Measurements from ENCODE around the gene KRT32. TPM values are rescaled to one million over a fixed set of nuclear protein-coding genes. Genes with fewer than 3 reads are reported as not detected.

KRT32 gene
- total and polyA plus RNA-seq, 4 donors, result not detected

GRCh38 chr17:41486316-41486715, 19.1 kb upstream of the KRT32 start:
- WGBS, 2 donors, result 88 to 92% methylated on average over 13 of the region's 13 CpGs
- Histone ChIP-seq H3K36me3 (ENCODE audit: control insufficient read depth in 1 of 2, insufficient read depth in 2 of 2, low read length in 1 of 2) (no peaks in the 10 kb centered on the region), H3K27ac (ENCODE audit: low read depth in 1 of 2, low read length in 2 of 2) (no peak overlapping the region), H3K27me3 (ENCODE audit: control insufficient read depth in 1 of 2, insufficient read depth in 2 of 2, low read length in 1 of 2) (no peaks in the 10 kb centered on the region), H3K4me3 (ENCODE audit: low read length in 2 of 2) (no peak overlapping the region), H3K9me3 (ENCODE audit: control insufficient read depth, low read length) (no peaks in the 10 kb centered on the region), H3K4me1 (ENCODE audit: control insufficient read depth in 1 of 2, insufficient read depth in 2 of 2, low read length in 2 of 2) (no peaks in the 10 kb centered on the region)
- intact Hi-C loops (cut with DNase I), result no loop called here
- peak in 1 of 2 donors; percentile 59 for DNase-seq
- ATAC-seq (ENCODE audit: low FRiP score), result no peak

DNA sequence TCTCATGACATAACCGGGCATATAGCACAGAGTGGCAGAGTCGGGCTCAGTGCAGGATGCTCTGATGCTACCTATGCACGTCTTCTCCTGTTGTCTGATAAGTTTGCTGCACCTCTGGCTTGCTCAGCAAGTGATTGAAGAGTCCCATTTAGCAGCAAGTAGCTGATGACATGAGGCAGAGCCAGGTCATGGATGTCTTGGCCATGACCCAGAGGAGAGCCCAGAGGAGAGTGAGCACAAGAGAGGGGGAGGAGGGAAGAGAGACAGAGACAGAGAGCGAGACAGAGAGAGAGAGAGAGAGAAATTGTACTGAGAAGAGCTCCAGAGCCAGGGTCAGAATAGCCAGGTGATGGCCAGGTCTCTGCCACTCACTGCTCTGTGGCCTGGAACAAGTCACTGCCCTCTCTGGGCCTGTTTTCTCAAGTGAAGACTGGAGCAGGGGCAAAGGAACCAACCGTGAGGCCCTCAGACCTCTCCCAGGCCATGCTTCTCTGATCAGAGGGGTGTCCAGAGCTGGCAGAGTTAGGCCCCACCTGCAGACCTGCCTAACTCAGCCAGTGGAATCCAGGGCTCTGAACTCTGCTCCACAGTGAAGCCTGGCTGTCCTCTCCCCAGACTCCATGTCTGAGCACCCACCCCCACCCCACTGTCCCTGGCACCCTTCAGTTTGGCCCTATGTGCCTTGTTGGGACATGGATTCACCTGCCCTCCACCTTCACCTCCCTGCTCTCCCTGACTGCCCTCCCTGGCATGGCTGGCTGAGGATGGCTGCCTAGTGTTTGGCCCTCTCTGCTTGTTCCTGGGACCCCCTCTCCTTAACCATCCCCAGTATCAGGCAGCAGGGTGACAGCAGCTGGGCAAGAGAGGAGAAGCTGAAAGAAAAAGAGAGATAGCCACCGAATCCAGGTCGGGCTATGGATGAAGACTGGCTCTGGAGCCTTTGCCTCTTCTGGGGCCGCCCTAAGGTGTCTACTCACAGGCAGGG, 18.0 kb upstream of the KRT32 start:
- WGBS, 2 donors, result 87 to 90% methylated on average over 8 of the region's 8 CpGs
- Histone ChIP-seq H3K4me1 (ENCODE audit: control insufficient read depth in 1 of 2, insufficient read depth in 2 of 2, low read length in 2 of 2) (no peaks in the 10 kb centered on the region), H3K27ac (ENCODE audit: low read depth in 1 of 2, low read length in 2 of 2) (no peak overlapping the region), H3K4me3 (ENCODE audit: low read length in 2 of 2) (no peak overlapping the region), H3K9me3 (ENCODE audit: control insufficient read depth, low read length) (no peaks in the 10 kb centered on the region), H3K27me3 (ENCODE audit: control insufficient read depth in 1 of 2, insufficient read depth in 2 of 2, low read length in 1 of 2) (no peaks in the 10 kb centered on the region), H3K36me3 (ENCODE audit: control insufficient read depth in 1 of 2, insufficient read depth in 2 of 2, low read length in 1 of 2) (no peaks in the 10 kb centered on the region)
- DNase-seq (peak in 1 of 2 donors; percentile 28), ATAC-seq (ENCODE audit: low FRiP score) (no peak)
- intact Hi-C loops (cut with DNase I), result no loop called here

DNA sequence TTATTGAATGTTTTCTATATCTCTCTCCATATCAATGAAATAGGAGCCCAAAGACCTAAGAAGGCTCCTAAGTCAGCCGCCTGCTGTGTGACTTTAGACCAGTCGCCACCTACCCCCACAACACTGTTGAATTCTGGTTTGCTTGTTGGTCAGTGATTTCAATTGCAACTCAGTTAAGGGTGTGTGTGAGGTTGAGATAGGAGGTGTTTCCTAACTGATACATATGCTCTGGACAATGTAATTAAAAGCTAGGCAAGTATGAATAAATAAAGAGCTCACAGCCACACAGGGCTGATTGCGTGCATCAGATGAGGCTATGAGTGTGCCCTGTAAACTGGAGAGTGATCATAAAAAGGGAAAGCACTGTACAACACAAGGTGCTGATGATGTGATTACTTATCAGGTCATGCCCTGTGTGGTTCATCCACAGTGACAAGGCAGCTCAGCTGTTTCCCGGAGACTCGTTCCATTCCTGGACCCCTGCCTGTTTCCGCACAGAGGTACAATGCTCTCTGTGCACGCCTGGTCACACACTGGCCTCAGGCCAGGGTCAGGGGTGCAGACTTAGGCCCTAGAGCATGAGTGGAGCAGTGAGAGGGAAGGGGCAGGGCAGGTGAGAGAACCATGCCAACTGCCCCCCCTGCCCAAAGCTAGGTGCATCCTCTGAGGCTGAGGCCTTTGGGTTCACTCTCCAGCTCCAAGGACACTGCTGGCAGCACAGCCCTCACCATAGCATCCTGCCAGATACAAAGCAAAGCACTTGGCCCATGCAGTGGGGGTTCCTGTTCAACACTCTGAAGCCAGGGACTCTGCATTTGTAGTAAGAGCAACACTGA, 17.0 kb upstream of the KRT32 start:
- ATAC-seq (ENCODE audit: low FRiP score), result no peak
- intact Hi-C loops (cut with DNase I), result no loop called here
- WGBS, 2 donors, result 76 to 78% methylated on average over 7 of the region's 7 CpGs
- Histone ChIP-seq H3K27me3 (ENCODE audit: control insufficient read depth in 1 of 2, insufficient read depth in 2 of 2, low read length in 1 of 2) (no peaks in the 10 kb centered on the region), H3K36me3 (ENCODE audit: control insufficient read depth in 1 of 2, insufficient read depth in 2 of 2, low read length in 1 of 2) (no peaks in the 10 kb centered on the region), H3K4me1 (ENCODE audit: control insufficient read depth in 1 of 2, insufficient read depth in 2 of 2, low read length in 2 of 2) (no peaks in the 10 kb centered on the region), H3K9me3 (ENCODE audit: control insufficient read depth, low read length) (no peaks in the 10 kb centered on the region), H3K27ac (ENCODE audit: low read depth in 1 of 2, low read length in 2 of 2) (no peak overlapping the region), H3K4me3 (ENCODE audit: low read length in 2 of 2) (no peak overlapping the region)
- DNase-seq, result peak in 1 of 2 donors; percentile 47

DNA sequence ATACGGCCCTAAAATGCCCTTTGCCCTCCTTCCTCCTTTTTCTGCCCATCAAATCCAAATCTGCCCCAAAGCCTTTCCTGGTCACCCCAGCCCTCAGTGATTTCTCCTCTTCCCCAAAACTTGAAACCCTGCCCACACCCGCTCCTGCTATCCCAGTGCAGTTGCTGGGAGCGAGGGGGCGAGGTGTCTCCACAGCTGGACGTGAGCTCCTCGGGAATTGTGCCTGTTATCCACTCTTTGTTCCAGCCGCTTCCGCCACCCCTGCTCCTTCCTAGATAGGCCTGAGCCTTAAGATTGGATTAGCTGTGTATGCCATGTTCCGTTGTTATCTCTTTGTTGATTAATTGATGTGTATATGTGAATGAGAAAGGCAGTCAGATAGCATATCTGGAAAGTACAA, 16.3 kb upstream of the KRT32 start:
- ATAC-seq (ENCODE audit: low FRiP score), result no peak

GRCh38 chr17:41481036-41481435, 13.8 kb upstream of the KRT32 start, which contains the start of gene KRT35:
KRT35 (minus strand) TSS chr17:41481151; CDS start chr17:41481097, 54 bp downstream.
- no peaks in the 10 kb centered on the region for H3K27me3 ChIP-seq (ENCODE audit: control insufficient read depth in 1 of 2, insufficient read depth in 2 of 2, low read length in 1 of 2)
- no peaks in the 10 kb centered on the region for H3K9me3 ChIP-seq (ENCODE audit: control insufficient read depth, low read length)
- no peaks in the 10 kb centered on the region for H3K36me3 ChIP-seq (ENCODE audit: control insufficient read depth in 1 of 2, insufficient read depth in 2 of 2, low read length in 1 of 2)
- no peaks in the 10 kb centered on the region for H3K4me1 ChIP-seq (ENCODE audit: control insufficient read depth in 1 of 2, insufficient read depth in 2 of 2, low read length in 2 of 2)
- DNase-seq, result no peak
- WGBS, 2 donors, result 92 to 93% methylated on average over 2 of the region's 2 CpGs
- no peak within 1 kb of the TSS for H3K27ac ChIP-seq (ENCODE audit: low read depth in 1 of 2, low read length in 2 of 2)
- ATAC-seq (ENCODE audit: low FRiP score), result no peak
- intact Hi-C loops (cut with DNase I), result no loop called here
- no peak within 1 kb of the TSS for H3K4me3 ChIP-seq (ENCODE audit: low read length in 2 of 2)

More for the DNA sequence above, 16.3 kb upstream of the KRT32 start:
- intact Hi-C loops (cut with DNase I), result no loop called here
- no peak overlapping the region for H3K27ac ChIP-seq (ENCODE audit: low read depth in 1 of 2, low read length in 2 of 2)
- H3K4me1 ChIP-seq (ENCODE audit: control insufficient read depth in 1 of 2, insufficient read depth in 2 of 2, low read length in 2 of 2), result no peaks in the 10 kb centered on the region
- no peaks in the 10 kb centered on the region for H3K9me3 ChIP-seq (ENCODE audit: control insufficient read depth, low read length)
- 62 to 71% methylated on average over 9 of the region's 9 CpGs for WGBS, 2 donors
- H3K36me3 ChIP-seq (ENCODE audit: control insufficient read depth in 1 of 2, insufficient read depth in 2 of 2, low read length in 1 of 2), result no peaks in the 10 kb centered on the region
- DNase-seq, result peak in 1 of 2 donors; percentile 33
- no peak overlapping the region for H3K4me3 ChIP-seq (ENCODE audit: low read length in 2 of 2)
- H3K27me3 ChIP-seq (ENCODE audit: control insufficient read depth in 1 of 2, insufficient read depth in 2 of 2, low read length in 1 of 2), result no peaks in the 10 kb centered on the region

GRCh38 chr17:41480581-41480980, 13.4 kb upstream of the KRT32 start:
- no peaks in the 10 kb centered on the region for H3K27me3 ChIP-seq (ENCODE audit: control insufficient read depth in 1 of 2, insufficient read depth in 2 of 2, low read length in 1 of 2)
- H3K4me3 ChIP-seq (ENCODE audit: low read length in 2 of 2), result no peak overlapping the region
- no peaks in the 10 kb centered on the region for H3K4me1 ChIP-seq (ENCODE audit: control insufficient read depth in 1 of 2, insufficient read depth in 2 of 2, low read length in 2 of 2)
- intact Hi-C loops (cut with DNase I), result no loop called here
- H3K27ac ChIP-seq (ENCODE audit: low read depth in 1 of 2, low read length in 2 of 2), result no peak overlapping the region
- no peaks in the 10 kb centered on the region for H3K36me3 ChIP-seq (ENCODE audit: control insufficient read depth in 1 of 2, insufficient read depth in 2 of 2, low read length in 1 of 2)
- no peaks in the 10 kb centered on the region for H3K9me3 ChIP-seq (ENCODE audit: control insufficient read depth, low read length)
- DNase-seq (no peak), ATAC-seq (ENCODE audit: low FRiP score) (no peak)
- WGBS, 2 donors, result 94 to 97% methylated on average over 10 of the region's 10 CpGs

DNA sequence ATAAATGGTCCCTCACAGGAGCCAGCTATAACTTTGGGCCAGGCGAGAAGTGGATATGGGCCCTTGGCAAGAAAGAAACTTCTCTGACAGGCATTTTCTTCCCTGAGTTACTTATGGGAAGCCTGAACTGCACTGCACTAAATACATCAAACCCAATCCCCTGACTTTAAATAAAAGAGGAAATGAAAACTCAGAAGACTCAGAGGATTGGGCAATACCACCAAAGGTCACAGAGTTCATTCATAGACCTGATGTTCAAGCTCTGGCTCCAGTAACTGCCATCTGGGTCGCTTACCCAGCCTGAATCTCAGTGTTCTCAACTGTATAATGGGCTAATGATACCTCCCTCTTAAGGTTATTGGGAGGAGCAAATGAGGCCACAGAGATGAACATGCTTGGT, 12.9 kb upstream of the KRT32 start:
- 63 to 69% methylated on average over 2 of the region's 2 CpGs for WGBS, 2 donors
- Histone ChIP-seq H3K9me3 (ENCODE audit: control insufficient read depth, low read length) (no peaks in the 10 kb centered on the region), H3K4me1 (ENCODE audit: control insufficient read depth in 1 of 2, insufficient read depth in 2 of 2, low read length in 2 of 2) (no peaks in the 10 kb centered on the region), H3K27ac (ENCODE audit: low read depth in 1 of 2, low read length in 2 of 2) (no peak overlapping the region), H3K4me3 (ENCODE audit: low read length in 2 of 2) (no peak overlapping the region), H3K27me3 (ENCODE audit: control insufficient read depth in 1 of 2, insufficient read depth in 2 of 2, low read length in 1 of 2) (no peaks in the 10 kb centered on the region), H3K36me3 (ENCODE audit: control insufficient read depth in 1 of 2, insufficient read depth in 2 of 2, low read length in 1 of 2) (no peaks in the 10 kb centered on the region)
- intact Hi-C loops (cut with DNase I), result no loop called here
- ATAC-seq (ENCODE audit: low FRiP score) (no peak), DNase-seq (no peak)

DNA sequence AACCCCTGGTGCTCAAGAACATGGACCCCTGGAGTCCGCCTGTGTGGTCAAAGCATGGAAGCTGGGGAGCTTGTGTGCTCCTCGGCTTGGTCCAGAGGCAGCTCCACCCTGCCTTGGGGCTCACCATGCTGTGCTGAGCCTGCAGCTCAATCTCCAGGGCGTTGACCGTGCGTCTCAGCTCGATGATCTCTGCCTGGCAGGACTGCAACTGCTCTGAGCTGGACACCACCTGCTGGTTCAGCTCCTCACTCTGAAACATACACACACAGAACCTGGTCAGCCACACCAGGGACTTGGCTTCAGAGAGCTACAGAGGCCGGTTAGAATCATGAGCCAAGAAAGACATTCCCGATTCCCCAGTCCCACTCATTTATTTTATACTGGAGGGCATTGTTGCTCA, 11.1 kb upstream of the KRT32 start:
- Histone ChIP-seq H3K9me3 (ENCODE audit: control insufficient read depth, low read length) (no peaks in the 10 kb centered on the region), H3K27ac (ENCODE audit: low read depth in 1 of 2, low read length in 2 of 2) (no peak overlapping the region), H3K4me1 (ENCODE audit: control insufficient read depth in 1 of 2, insufficient read depth in 2 of 2, low read length in 2 of 2) (no peaks in the 10 kb centered on the region), H3K4me3 (ENCODE audit: low read length in 2 of 2) (no peak overlapping the region), H3K27me3 (ENCODE audit: control insufficient read depth in 1 of 2, insufficient read depth in 2 of 2, low read length in 1 of 2) (no peaks in the 10 kb centered on the region), H3K36me3 (ENCODE audit: control insufficient read depth in 1 of 2, insufficient read depth in 2 of 2, low read length in 1 of 2) (no peaks in the 10 kb centered on the region)
- DNase-seq (no peak), ATAC-seq (ENCODE audit: low FRiP score) (no peak)
- WGBS, 2 donors, result 82 to 86% methylated on average over 8 of the region's 8 CpGs
- intact Hi-C loops (cut with DNase I), result no loop called here

Measured in aorta (tissue), 5 donors.